ELR (cell line): ENCODE results near the gene TRPM6.

Experiments
- DNase-seq: peaks from one replicate; pipeline ENCODE4 v3.0.0-alpha.2; 2015; ENCODE audit warnings: low read depth

TRPM6 gene

GRCh38 chr9:74775396-74775795, 112.3 kb downstream of the TRPM6 start:
- no peak for DNase-seq

- DNase-seq = peak; percentile 74
These were observed 113.7 kb downstream of the TRPM6 start for GRCh38 chr9:74773886-74774479.

- DNase-seq = no peak
These were observed 115.6 kb downstream of the TRPM6 start for GRCh38 chr9:74772121-74772520.

- no peak for DNase-seq
These were observed 116.0 kb downstream of the TRPM6 start for GRCh38 chr9:74771672-74772071.

GRCh38 chr9:74771262-74771585, 116.5 kb downstream of the TRPM6 start:
- no peak for DNase-seq

GRCh38 chr9:74770508-74771261, 117.0 kb downstream of the TRPM6 start:
- peak; percentile 48 for DNase-seq

- DNase-seq = no peak
These were observed 122.2 kb downstream of the TRPM6 start for GRCh38 chr9:74765481-74765971.

- DNase-seq = no peak
These were observed 124.8 kb downstream of the TRPM6 start for GRCh38 chr9:74762950-74763349.

GRCh38 chr9:74760031-74760700, 127.6 kb downstream of the TRPM6 start:
- DNase-seq = peak; percentile 80

- no peak for DNase-seq
These were observed 131.7 kb downstream of the TRPM6 start for GRCh38 chr9:74755999-74756398.

GRCh38 chr9:74755355-74755754, 132.4 kb downstream of the TRPM6 start:
- DNase-seq = no peak

- no peak for DNase-seq
These were observed 134.1 kb downstream of the TRPM6 start for GRCh38 chr9:74753650-74754049.

GRCh38 chr9:74748966-74749365, 138.8 kb downstream of the TRPM6 start:
- DNase-seq = no peak

GRCh38 chr9:74742792-74743730, 144.7 kb downstream of the TRPM6 start:
- peak; percentile 42 for DNase-seq

- no peak for DNase-seq
These were observed 145.4 kb downstream of the TRPM6 start for GRCh38 chr9:74742191-74742790.

GRCh38 chr9:74736646-74737045, 151.1 kb downstream of the TRPM6 start:
- no peak for DNase-seq

GRCh38 chr9:74735761-74736160, 152.0 kb downstream of the TRPM6 start:
- DNase-seq = no peak

GRCh38 chr9:74729136-74729695, 158.5 kb downstream of the TRPM6 start:
- DNase-seq = no peak

- DNase-seq = no peak
These were observed 159.5 kb downstream of the TRPM6 start for GRCh38 chr9:74728176-74728575.

GRCh38 chr9:74726581-74726980, 161.1 kb downstream of the TRPM6 start:
- DNase-seq = no peak

GRCh38 chr9:74724317-74724716, 163.4 kb downstream of the TRPM6 start:
- no peak for DNase-seq
